DOHH2 (cell line): ENCODE data around the gene IGF2BP3.

Experiments used
- EZH2phosphoT487 ChIP-seq: fragments of 200-600 bp; sonication (generic); IDR thresholded peaks from 2 replicates; pipeline ENCODE4 v1.6.1; 2017; ENCODE audit warnings: borderline replicate concordance, mild to moderate bottlenecking, antibody characterized with exemption, low read length, moderate library complexity, mixed read lengths
- TF ChIP-seq, protein P1 (sequence below): fragments of 200-600 bp; sonication (generic); IDR thresholded peaks from one replicate; pipeline ENCODE4 v1.5.1; 2014; ENCODE audit warnings: antibody characterized with exemption, mild to moderate bottlenecking, low read depth, low read length; ENCODE audit not compliant: poor library complexity, severe bottlenecking

DNA sequence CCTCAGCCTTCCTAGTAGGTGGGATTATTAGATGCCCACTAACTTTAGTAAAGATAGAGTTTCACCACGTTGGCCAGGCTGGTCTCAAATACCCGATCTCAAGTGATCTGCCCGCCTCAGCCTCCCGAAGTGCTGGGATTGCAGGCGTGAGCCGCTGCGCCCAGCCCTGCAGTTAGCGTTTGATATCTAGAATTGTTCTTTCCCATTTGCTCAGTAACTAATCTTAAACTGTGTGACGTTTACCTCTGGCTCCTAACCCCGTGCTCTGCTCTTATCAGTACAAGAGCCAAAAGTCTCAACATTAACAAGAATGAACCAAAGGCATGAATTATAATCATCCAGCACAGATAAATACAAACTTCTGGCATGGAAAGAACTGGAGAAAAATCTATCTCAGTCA lies 47.4 kb downstream of the IGF2BP3 start:
- TF ChIP-seq, protein P1, sequence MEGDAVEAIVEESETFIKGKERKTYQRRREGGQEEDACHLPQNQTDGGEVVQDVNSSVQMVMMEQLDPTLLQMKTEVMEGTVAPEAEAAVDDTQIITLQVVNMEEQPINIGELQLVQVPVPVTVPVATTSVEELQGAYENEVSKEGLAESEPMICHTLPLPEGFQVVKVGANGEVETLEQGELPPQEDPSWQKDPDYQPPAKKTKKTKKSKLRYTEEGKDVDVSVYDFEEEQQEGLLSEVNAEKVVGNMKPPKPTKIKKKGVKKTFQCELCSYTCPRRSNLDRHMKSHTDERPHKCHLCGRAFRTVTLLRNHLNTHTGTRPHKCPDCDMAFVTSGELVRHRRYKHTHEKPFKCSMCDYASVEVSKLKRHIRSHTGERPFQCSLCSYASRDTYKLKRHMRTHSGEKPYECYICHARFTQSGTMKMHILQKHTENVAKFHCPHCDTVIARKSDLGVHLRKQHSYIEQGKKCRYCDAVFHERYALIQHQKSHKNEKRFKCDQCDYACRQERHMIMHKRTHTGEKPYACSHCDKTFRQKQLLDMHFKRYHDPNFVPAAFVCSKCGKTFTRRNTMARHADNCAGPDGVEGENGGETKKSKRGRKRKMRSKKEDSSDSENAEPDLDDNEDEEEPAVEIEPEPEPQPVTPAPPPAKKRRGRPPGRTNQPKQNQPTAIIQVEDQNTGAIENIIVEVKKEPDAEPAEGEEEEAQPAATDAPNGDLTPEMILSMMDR: no peak
- TF ChIP-seq EZH2phosphoT487: no peak
